Testis (tissue), 2 donors: ENCODE measurements around the gene IRGQ.

ENCODE experiments used
- CTCF ChIP-seq, 3 experiments: fragments of 450-650 bp in 2 of 3; fragments of 200-600 bp in 1 of 3; sonication (generic) in 1 of 3; IDR thresholded peaks; one replicate each; pipeline ENCODE4 v1.5.1; 2016 to 2019; ENCODE audit warnings: antibody characterized with exemption in 3 of 3, mild to moderate bottlenecking in 2 of 3, moderate library complexity in 1 of 3
- POLR2A ChIP-seq: fragments of 450-650 bp; IDR thresholded peaks from one replicate; pipeline ENCODE4 v1.6.1; 2017; ENCODE audit warnings: antibody characterized with exemption, mild to moderate bottlenecking, moderate library complexity

- no peak for TF ChIP-seq POLR2A
- no peak for TF ChIP-seq CTCF (IDR thresholded peaks at IDR 0.05)
Observed at GRCh38 chr19:43620061-43621001, 24.4 kb upstream of the IRGQ start.
